ENCODE data around the gene QSOX2.

QSOX2 gene

GRCh38 chr9:136187683-136188586, 57.7 kb downstream of the QSOX2 start:
- H3K9ac ChIP-seq (ENCODE audit: low read depth, low read length), result no peak overlapping the region
- H3K27ac ChIP-seq (ENCODE audit: low read depth, low read length), result no peak overlapping the region
- peaks cover 34% of the 10 kb centered on the region for H3K27me3 ChIP-seq (ENCODE audit: control insufficient read depth, insufficient read depth, low read length)
- no peaks in the 10 kb centered on the region for H3K9me3 ChIP-seq (ENCODE audit: control insufficient read depth, insufficient read depth, low read length)
- no peak overlapping the region for H3K4me3 ChIP-seq (ENCODE audit: low read depth, low read length)
- H3K4me1 ChIP-seq (ENCODE audit: control insufficient read depth, insufficient read depth, low read length), result peaks cover 9% of the 10 kb centered on the region
- H3K36me3 ChIP-seq (ENCODE audit: control insufficient read depth, insufficient read depth, low read length), result no peaks in the 10 kb centered on the region

GRCh38 chr9:136187197-136187596, 58.4 kb downstream of the QSOX2 start:
- H3K36me3 ChIP-seq (ENCODE audit: control insufficient read depth, insufficient read depth, low read length), result no peaks in the 10 kb centered on the region
- H3K27ac ChIP-seq (ENCODE audit: low read depth, low read length), result no peak overlapping the region
- peaks cover 7% of the 10 kb centered on the region; the same call in 1 of the 2 replicates for H3K4me1 ChIP-seq (ENCODE audit: control insufficient read depth, insufficient read depth, low read length)
- H3K4me3 ChIP-seq (ENCODE audit: low read depth, low read length), result no peak overlapping the region
- H3K27me3 ChIP-seq (ENCODE audit: control insufficient read depth, insufficient read depth, low read length), result peaks cover 26% of the 10 kb centered on the region
- no peaks in the 10 kb centered on the region for H3K9me3 ChIP-seq (ENCODE audit: control insufficient read depth, insufficient read depth, low read length)
- H3K9ac ChIP-seq (ENCODE audit: low read depth, low read length), result no peak overlapping the region

GRCh38 chr9:136186386-136186785, 59.2 kb downstream of the QSOX2 start:
- Histone ChIP-seq H3K4me3 (ENCODE audit: low read depth, low read length) (no peak overlapping the region), H3K27me3 (ENCODE audit: control insufficient read depth, insufficient read depth, low read length) (peaks cover 18% of the 10 kb centered on the region), H3K36me3 (ENCODE audit: control insufficient read depth, insufficient read depth, low read length) (no peaks in the 10 kb centered on the region), H3K9ac (ENCODE audit: low read depth, low read length) (no peak overlapping the region), H3K9me3 (ENCODE audit: control insufficient read depth, insufficient read depth, low read length) (no peaks in the 10 kb centered on the region), H3K4me1 (ENCODE audit: control insufficient read depth, insufficient read depth, low read length) (peaks cover 4% of the 10 kb centered on the region; the same call in 1 of the 2 replicates), H3K27ac (ENCODE audit: low read depth, low read length) (no peak overlapping the region)

GRCh38 chr9:136185596-136186366, 59.8 kb downstream of the QSOX2 start:
- Histone ChIP-seq H3K36me3 (ENCODE audit: control insufficient read depth, insufficient read depth, low read length) (no peaks in the 10 kb centered on the region), H3K9me3 (ENCODE audit: control insufficient read depth, insufficient read depth, low read length) (no peaks in the 10 kb centered on the region), H3K9ac (ENCODE audit: low read depth, low read length) (no peak overlapping the region), H3K4me3 (ENCODE audit: low read depth, low read length) (no peak overlapping the region), H3K27ac (ENCODE audit: low read depth, low read length) (no peak overlapping the region), H3K27me3 (ENCODE audit: control insufficient read depth, insufficient read depth, low read length) (peaks cover 12% of the 10 kb centered on the region), H3K4me1 (ENCODE audit: control insufficient read depth, insufficient read depth, low read length) (peaks cover 4% of the 10 kb centered on the region; the same call in 1 of the 2 replicates)

GRCh38 chr9:136185066-136185465, 60.5 kb downstream of the QSOX2 start:
- no peaks in the 10 kb centered on the region for H3K9me3 ChIP-seq (ENCODE audit: control insufficient read depth, insufficient read depth, low read length)
- peaks cover 4% of the 10 kb centered on the region; the same call in 1 of the 2 replicates for H3K4me1 ChIP-seq (ENCODE audit: control insufficient read depth, insufficient read depth, low read length)
- peaks cover 5% of the 10 kb centered on the region for H3K27me3 ChIP-seq (ENCODE audit: control insufficient read depth, insufficient read depth, low read length)
- H3K27ac ChIP-seq (ENCODE audit: low read depth, low read length), result no peak overlapping the region
- no peak overlapping the region for H3K4me3 ChIP-seq (ENCODE audit: low read depth, low read length)
- no peaks in the 10 kb centered on the region for H3K36me3 ChIP-seq (ENCODE audit: control insufficient read depth, insufficient read depth, low read length)
- H3K9ac ChIP-seq (ENCODE audit: low read depth, low read length), result no peak overlapping the region

- no peaks in the 10 kb centered on the region for H3K9me3 ChIP-seq (ENCODE audit: control insufficient read depth, insufficient read depth, low read length)
- H3K4me1 ChIP-seq (ENCODE audit: control insufficient read depth, insufficient read depth, low read length), result peaks cover 6% of the 10 kb centered on the region; the same call in 1 of the 2 replicates
- H3K27me3 ChIP-seq (ENCODE audit: control insufficient read depth, insufficient read depth, low read length), result no peaks in the 10 kb centered on the region; the same call in 1 of the 2 replicates
- H3K4me3 ChIP-seq (ENCODE audit: low read depth, low read length), result no peak overlapping the region
- no peak overlapping the region for H3K9ac ChIP-seq (ENCODE audit: low read depth, low read length)
- H3K27ac ChIP-seq (ENCODE audit: low read depth, low read length), result no peak overlapping the region
- no peaks in the 10 kb centered on the region for H3K36me3 ChIP-seq (ENCODE audit: control insufficient read depth, insufficient read depth, low read length)
Observed at GRCh38 chr9:136182850-136183422, 62.7 kb downstream of the QSOX2 start.

- H3K9ac ChIP-seq (ENCODE audit: low read depth, low read length), result no peak overlapping the region
- no peak overlapping the region for H3K27ac ChIP-seq (ENCODE audit: low read depth, low read length)
- H3K9me3 ChIP-seq (ENCODE audit: control insufficient read depth, insufficient read depth, low read length), result no peaks in the 10 kb centered on the region
- no peaks in the 10 kb centered on the region for H3K36me3 ChIP-seq (ENCODE audit: control insufficient read depth, insufficient read depth, low read length)
- no peak overlapping the region for H3K4me3 ChIP-seq (ENCODE audit: low read depth, low read length)
- peaks cover 6% of the 10 kb centered on the region; the same call in 1 of the 2 replicates for H3K4me1 ChIP-seq (ENCODE audit: control insufficient read depth, insufficient read depth, low read length)
- H3K27me3 ChIP-seq (ENCODE audit: control insufficient read depth, insufficient read depth, low read length), result no peaks in the 10 kb centered on the region; the same call in 1 of the 2 replicates
Observed at GRCh38 chr9:136182420-136182787, 63.2 kb downstream of the QSOX2 start.

- H3K9ac ChIP-seq (ENCODE audit: low read depth, low read length), result no peak overlapping the region
- no peaks in the 10 kb centered on the region for H3K36me3 ChIP-seq (ENCODE audit: control insufficient read depth, insufficient read depth, low read length)
- no peaks in the 10 kb centered on the region; the same call in 1 of the 2 replicates for H3K27me3 ChIP-seq (ENCODE audit: control insufficient read depth, insufficient read depth, low read length)
- no peak overlapping the region for H3K27ac ChIP-seq (ENCODE audit: low read depth, low read length)
- no peak overlapping the region for H3K4me3 ChIP-seq (ENCODE audit: low read depth, low read length)
- H3K4me1 ChIP-seq (ENCODE audit: control insufficient read depth, insufficient read depth, low read length), result peaks cover 6% of the 10 kb centered on the region; the same call in 1 of the 2 replicates
- no peaks in the 10 kb centered on the region for H3K9me3 ChIP-seq (ENCODE audit: control insufficient read depth, insufficient read depth, low read length)
Observed at GRCh38 chr9:136181784-136182419, 63.7 kb downstream of the QSOX2 start.

- Histone ChIP-seq H3K9me3 (ENCODE audit: control insufficient read depth, insufficient read depth, low read length) (no peaks in the 10 kb centered on the region), H3K36me3 (ENCODE audit: control insufficient read depth, insufficient read depth, low read length) (no peaks in the 10 kb centered on the region), H3K27me3 (ENCODE audit: control insufficient read depth, insufficient read depth, low read length) (no peaks in the 10 kb centered on the region; the same call in 1 of the 2 replicates), H3K4me1 (ENCODE audit: control insufficient read depth, insufficient read depth, low read length) (peaks cover 6% of the 10 kb centered on the region; the same call in 1 of the 2 replicates), H3K4me3 (ENCODE audit: low read depth, low read length) (no peak overlapping the region), H3K27ac (ENCODE audit: low read depth, low read length) (no peak overlapping the region), H3K9ac (ENCODE audit: low read depth, low read length) (no peak overlapping the region)
Observed at GRCh38 chr9:136180586-136180985, 65.0 kb downstream of the QSOX2 start.

GRCh38 chr9:136179761-136180160, 65.9 kb downstream of the QSOX2 start:
- Histone ChIP-seq H3K9me3 (ENCODE audit: control insufficient read depth, insufficient read depth, low read length) (no peaks in the 10 kb centered on the region), H3K4me3 (ENCODE audit: low read depth, low read length) (no peak overlapping the region), H3K36me3 (ENCODE audit: control insufficient read depth, insufficient read depth, low read length) (no peaks in the 10 kb centered on the region), H3K27me3 (ENCODE audit: control insufficient read depth, insufficient read depth, low read length) (no peaks in the 10 kb centered on the region; the same call in 1 of the 2 replicates), H3K27ac (ENCODE audit: low read depth, low read length) (no peak overlapping the region), H3K9ac (ENCODE audit: low read depth, low read length) (no peak overlapping the region), H3K4me1 (ENCODE audit: control insufficient read depth, insufficient read depth, low read length) (peaks cover 6% of the 10 kb centered on the region; the same call in 1 of the 2 replicates)
